ENCODE results near the gene CCM2L. TPM values are rescaled to one million over a fixed set of nuclear protein-coding genes. Genes with fewer than 3 reads are reported as not detected.

The CCM2L gene
- total RNA-seq, 2 donors from 2014 or later, result 5.2 to 7.8 TPM

DNA sequence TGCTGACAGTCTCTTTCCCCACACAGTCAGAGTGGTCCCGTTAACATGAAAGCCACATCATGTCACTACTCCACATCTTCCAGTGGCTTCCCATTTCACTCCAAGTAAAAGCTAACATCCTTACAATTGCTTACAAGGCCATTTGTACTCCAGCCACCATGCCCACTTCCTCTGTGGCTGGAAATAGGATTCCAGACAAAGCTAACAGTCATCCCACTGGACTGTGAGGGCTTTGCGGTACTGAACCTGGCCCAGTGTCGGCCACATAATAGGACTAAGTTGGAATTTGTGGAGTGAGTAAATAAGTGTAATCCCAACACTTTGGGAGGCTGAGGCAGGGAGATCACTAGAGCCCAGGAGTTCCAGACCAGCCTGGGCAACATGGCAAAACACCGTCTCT, 10.9 kb downstream of the CCM2L start:
- no peaks in the 10 kb centered on the region for H3K4me1 ChIP-seq (ENCODE audit: control insufficient read depth, insufficient read depth, low read length)
- Mint-ChIP-seq H3K27ac (no peak overlapping the region), H3K4me1 (peaks cover 19% of the 10 kb centered on the region), H3K27me3 (ENCODE audit: insufficient read depth) (peaks cover 59% of the 10 kb centered on the region), H3K36me3 (ENCODE audit: low read depth) (no peaks in the 10 kb centered on the region), H3K4me3 (no peak overlapping the region), H3K9me3 (no peaks in the 10 kb centered on the region)
- H3K27ac ChIP-seq (ENCODE audit: low read depth, low read length), result no peak overlapping the region
- no peaks in the 10 kb centered on the region for H3K36me3 ChIP-seq (ENCODE audit: control insufficient read depth, insufficient read depth, low read length)
- WGBS, 2 experiments (ENCODE audit: insufficient coverage in 1 of 2, insufficient read length in 1 of 2), result 98 to 100% methylated on average over 2 to 4 of the region's 4 CpGs
- TF ChIP-seq, protein P1, sequence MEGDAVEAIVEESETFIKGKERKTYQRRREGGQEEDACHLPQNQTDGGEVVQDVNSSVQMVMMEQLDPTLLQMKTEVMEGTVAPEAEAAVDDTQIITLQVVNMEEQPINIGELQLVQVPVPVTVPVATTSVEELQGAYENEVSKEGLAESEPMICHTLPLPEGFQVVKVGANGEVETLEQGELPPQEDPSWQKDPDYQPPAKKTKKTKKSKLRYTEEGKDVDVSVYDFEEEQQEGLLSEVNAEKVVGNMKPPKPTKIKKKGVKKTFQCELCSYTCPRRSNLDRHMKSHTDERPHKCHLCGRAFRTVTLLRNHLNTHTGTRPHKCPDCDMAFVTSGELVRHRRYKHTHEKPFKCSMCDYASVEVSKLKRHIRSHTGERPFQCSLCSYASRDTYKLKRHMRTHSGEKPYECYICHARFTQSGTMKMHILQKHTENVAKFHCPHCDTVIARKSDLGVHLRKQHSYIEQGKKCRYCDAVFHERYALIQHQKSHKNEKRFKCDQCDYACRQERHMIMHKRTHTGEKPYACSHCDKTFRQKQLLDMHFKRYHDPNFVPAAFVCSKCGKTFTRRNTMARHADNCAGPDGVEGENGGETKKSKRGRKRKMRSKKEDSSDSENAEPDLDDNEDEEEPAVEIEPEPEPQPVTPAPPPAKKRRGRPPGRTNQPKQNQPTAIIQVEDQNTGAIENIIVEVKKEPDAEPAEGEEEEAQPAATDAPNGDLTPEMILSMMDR (conservative IDR thresholded peaks at IDR 0.05), result no peak
- DNase-seq, result no peak
- no peak overlapping the region for H3K4me3 ChIP-seq (ENCODE audit: low read length)
- peaks cover 29% of the 10 kb centered on the region for H3K27me3 ChIP-seq (ENCODE audit: control insufficient read depth, insufficient read depth, low read length, poor library complexity, severe bottlenecking)
- H3K9ac ChIP-seq (ENCODE audit: extremely low read depth, low read length, poor library complexity, severe bottlenecking), result no peak overlapping the region
- no peaks in the 10 kb centered on the region for H3K9me3 ChIP-seq (ENCODE audit: control insufficient read depth, low read length)

DNA sequence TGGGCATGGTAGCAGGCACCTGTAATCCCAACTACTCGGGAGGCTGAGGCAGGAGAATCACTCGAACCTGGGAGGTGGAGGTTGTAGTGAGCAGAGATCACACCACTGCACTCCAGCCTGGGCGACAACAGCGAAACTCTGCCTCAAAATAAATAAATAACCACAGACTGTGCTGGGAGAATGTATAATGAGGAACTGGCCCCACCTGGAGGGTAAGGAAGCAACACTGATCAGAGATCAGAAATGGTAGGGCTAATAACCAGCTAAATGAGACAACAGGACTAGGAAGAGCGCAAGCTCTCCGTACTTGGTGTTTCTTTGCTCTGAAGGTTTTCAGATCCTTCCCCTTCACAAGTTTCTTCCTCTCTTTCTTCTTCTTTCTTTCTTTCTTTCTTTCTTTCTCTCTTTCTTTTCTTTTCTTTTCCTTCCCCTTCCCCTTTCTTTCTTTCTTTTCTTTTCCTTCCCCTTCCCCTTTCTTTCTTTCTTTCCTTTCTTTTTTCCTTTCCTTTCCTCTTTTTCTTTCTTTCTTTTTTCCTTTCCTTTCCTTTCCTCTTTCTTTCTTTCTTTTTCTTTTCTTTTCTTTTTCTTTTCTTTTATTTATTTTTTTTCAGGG, 14.6 kb downstream of the CCM2L start:
- 90 to 100% methylated on average over 4 to 6 of the region's 6 CpGs for WGBS, 2 experiments (ENCODE audit: insufficient coverage in 1 of 2, insufficient read length in 1 of 2)

DNA sequence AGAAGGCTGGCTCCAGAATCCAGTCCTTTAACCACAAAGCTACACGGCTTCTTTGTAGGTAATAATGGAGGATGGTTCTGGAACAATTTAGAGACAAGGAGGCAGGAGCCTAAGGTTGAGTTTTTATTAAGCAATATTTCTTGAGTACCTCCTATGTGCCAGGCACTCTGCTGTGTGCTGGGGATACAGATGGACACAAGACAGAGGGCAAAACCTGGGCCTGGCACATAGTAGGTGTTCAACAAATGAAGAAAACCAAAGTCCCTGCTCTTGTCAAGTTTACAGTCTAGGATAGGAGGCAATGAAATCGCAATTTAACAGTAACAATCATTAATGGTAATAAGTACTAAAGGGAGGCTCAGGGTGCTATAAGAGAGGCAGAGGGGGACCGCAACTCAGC, 17.4 kb downstream of the CCM2L start:
- no peak overlapping the region for H3K9ac ChIP-seq (ENCODE audit: extremely low read depth, low read length, poor library complexity, severe bottlenecking)
- Mint-ChIP-seq H3K9me3 (no peaks in the 10 kb centered on the region), H3K4me3 (no peak overlapping the region), H3K27me3 (ENCODE audit: insufficient read depth) (peaks cover 40% of the 10 kb centered on the region), H3K4me1 (peaks cover 14% of the 10 kb centered on the region), H3K36me3 (ENCODE audit: low read depth) (no peaks in the 10 kb centered on the region), H3K27ac (no peak overlapping the region)
- no peak overlapping the region for H3K27ac ChIP-seq (ENCODE audit: low read depth, low read length)
- TF ChIP-seq, protein P1 (conservative IDR thresholded peaks at IDR 0.05), result no peak
- H3K27me3 ChIP-seq (ENCODE audit: control insufficient read depth, insufficient read depth, low read length, poor library complexity, severe bottlenecking), result no peaks in the 10 kb centered on the region
- no peaks in the 10 kb centered on the region for H3K36me3 ChIP-seq (ENCODE audit: control insufficient read depth, insufficient read depth, low read length)
- DNase-seq, result no peak
- H3K4me3 ChIP-seq (ENCODE audit: low read length), result no peak overlapping the region
- H3K9me3 ChIP-seq (ENCODE audit: control insufficient read depth, low read length), result no peaks in the 10 kb centered on the region
- no peaks in the 10 kb centered on the region for H3K4me1 ChIP-seq (ENCODE audit: control insufficient read depth, insufficient read depth, low read length)
- WGBS, 2 experiments (ENCODE audit: insufficient coverage in 1 of 2, insufficient read length in 1 of 2), result 100% methylated on average over 2 to 3 of the region's 3 CpGs

More for the DNA sequence above, 14.6 kb downstream of the CCM2L start:
- no peaks in the 10 kb centered on the region for H3K36me3 ChIP-seq (ENCODE audit: control insufficient read depth, insufficient read depth, low read length)
- peaks cover 8% of the 10 kb centered on the region for H3K27me3 ChIP-seq (ENCODE audit: control insufficient read depth, insufficient read depth, low read length, poor library complexity, severe bottlenecking)
- no peaks in the 10 kb centered on the region for H3K9me3 ChIP-seq (ENCODE audit: control insufficient read depth, low read length)
- TF ChIP-seq, protein P1 (conservative IDR thresholded peaks at IDR 0.05), result no peak
- H3K27ac Mint-ChIP-seq, result no peak overlapping the region
- no peak overlapping the region for H3K4me3 Mint-ChIP-seq
- H3K4me1 Mint-ChIP-seq, result peaks cover 14% of the 10 kb centered on the region
- no peaks in the 10 kb centered on the region for H3K9me3 Mint-ChIP-seq
- no peak overlapping the region for H3K9ac ChIP-seq (ENCODE audit: extremely low read depth, low read length, poor library complexity, severe bottlenecking)
- no peak overlapping the region for H3K4me3 ChIP-seq (ENCODE audit: low read length)
- no peaks in the 10 kb centered on the region for H3K4me1 ChIP-seq (ENCODE audit: control insufficient read depth, insufficient read depth, low read length)
- H3K27ac ChIP-seq (ENCODE audit: low read depth, low read length), result no peak overlapping the region
- no peak for DNase-seq
- H3K27me3 Mint-ChIP-seq (ENCODE audit: insufficient read depth), result peaks cover 43% of the 10 kb centered on the region
- H3K36me3 Mint-ChIP-seq (ENCODE audit: low read depth), result no peaks in the 10 kb centered on the region
